SK-N-SH treated with all-trans-retinoic acid at 6 μM for 48 hours (cell line): ENCODE results near the gene CCNY.

Experiments
- ARNTL ChIP-seq: fragments of 450-650 bp; formaldehyde crosslinking; IDR thresholded peaks from 2 replicates; pipeline ENCODE4 v1.5.0; 2020; ENCODE audit warnings: low read depth, mild to moderate bottlenecking, moderate library complexity, borderline replicate concordance
- OSR1 ChIP-seq: fragments of 250-450 bp; sonication (Bioruptor Pico); IDR thresholded peaks from 2 replicates; pipeline ENCODE4 v1.8.0; 2022; ENCODE audit warnings: moderate library complexity, mild to moderate bottlenecking, inconsistent platforms
- RARB ChIP-seq: fragments of 250-450 bp; sonication (Bioruptor Pico); IDR thresholded peaks from 2 replicates; pipeline ENCODE4 v1.8.0; 2021; ENCODE audit warnings: mild to moderate bottlenecking, moderate library complexity
- SNAI2 ChIP-seq: fragments of 250-450 bp; sonication (Bioruptor Pico); IDR thresholded peaks from 2 replicates; pipeline ENCODE4 v1.5.0; 2020; ENCODE audit warnings: mild to moderate bottlenecking, moderate library complexity
- TOX ChIP-seq: fragments of 250-450 bp; sonication (Bioruptor Pico); IDR thresholded peaks from 2 replicates; pipeline ENCODE4 v1.8.0; 2021; ENCODE audit warnings: mild to moderate bottlenecking, moderate library complexity, borderline replicate concordance
- ZC3H10 ChIP-seq: fragments of 250-450 bp; sonication (Bioruptor Pico); IDR thresholded peaks from 2 replicates; pipeline ENCODE4 v1.5.1; 2021; ENCODE audit warnings: mild to moderate bottlenecking, moderate library complexity
- ZFP3 ChIP-seq: fragments of 250-450 bp; sonication (Bioruptor Pico); IDR thresholded peaks from 2 replicates; pipeline ENCODE4 v1.5.0; 2020; ENCODE audit warnings: mild to moderate bottlenecking, moderate library complexity
- ZFP30 ChIP-seq: fragments of 450-650 bp; formaldehyde crosslinking; IDR thresholded peaks from 2 replicates; pipeline ENCODE4 v1.5.0; 2022; ENCODE audit warnings: mild to moderate bottlenecking, moderate library complexity
- ZNF565 ChIP-seq: fragments of 450-650 bp; formaldehyde crosslinking; conservative IDR thresholded peaks from 2 replicates; pipeline ENCODE4 v1.5.0; 2020; ENCODE audit warnings: low read depth, mild to moderate bottlenecking, moderate library complexity
- TF ChIP-seq, protein P1 (sequence below): fragments of 250-450 bp; sonication (Bioruptor Pico); IDR thresholded peaks from 2 replicates; pipeline ENCODE4 v1.8.0; 2020; ENCODE audit warnings: mild to moderate bottlenecking, moderate library complexity, borderline replicate concordance

DNA sequence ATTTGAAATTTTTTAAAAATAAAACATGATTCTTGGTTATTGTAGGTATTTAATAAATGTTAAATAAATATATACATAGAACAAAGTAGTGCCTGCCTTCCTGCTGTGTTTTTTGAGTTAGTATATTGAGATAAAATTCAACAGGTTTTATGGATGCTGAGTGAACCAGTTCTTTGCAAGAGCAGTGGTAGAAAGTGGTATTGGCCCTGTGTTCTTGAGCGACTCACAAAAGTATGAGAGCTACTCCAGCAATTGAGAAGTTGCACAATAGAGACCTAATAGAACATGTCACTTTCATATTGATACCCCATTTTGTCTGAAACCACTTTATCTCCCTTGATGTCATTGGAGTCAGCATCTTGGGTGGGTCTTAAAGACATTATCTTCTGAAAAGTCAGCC lies 236.3 kb downstream of the CCNY start:
- TF ChIP-seq ZC3H10 (CRISPR knock-in tag) (no peak), ZFP30 (CRISPR knock-in tag) (no peak), ZFP3 (CRISPR knock-in tag) (no peak), TOX (CRISPR knock-in tag) (no peak), ZNF565 (CRISPR knock-in tag) (no peak), RARB (CRISPR knock-in tag) (no peak), OSR1 (CRISPR knock-in tag) (no peak), SNAI2 (CRISPR knock-in tag) (no peak), ARNTL (CRISPR knock-in tag) (no peak)
- TF ChIP-seq, protein P1, sequence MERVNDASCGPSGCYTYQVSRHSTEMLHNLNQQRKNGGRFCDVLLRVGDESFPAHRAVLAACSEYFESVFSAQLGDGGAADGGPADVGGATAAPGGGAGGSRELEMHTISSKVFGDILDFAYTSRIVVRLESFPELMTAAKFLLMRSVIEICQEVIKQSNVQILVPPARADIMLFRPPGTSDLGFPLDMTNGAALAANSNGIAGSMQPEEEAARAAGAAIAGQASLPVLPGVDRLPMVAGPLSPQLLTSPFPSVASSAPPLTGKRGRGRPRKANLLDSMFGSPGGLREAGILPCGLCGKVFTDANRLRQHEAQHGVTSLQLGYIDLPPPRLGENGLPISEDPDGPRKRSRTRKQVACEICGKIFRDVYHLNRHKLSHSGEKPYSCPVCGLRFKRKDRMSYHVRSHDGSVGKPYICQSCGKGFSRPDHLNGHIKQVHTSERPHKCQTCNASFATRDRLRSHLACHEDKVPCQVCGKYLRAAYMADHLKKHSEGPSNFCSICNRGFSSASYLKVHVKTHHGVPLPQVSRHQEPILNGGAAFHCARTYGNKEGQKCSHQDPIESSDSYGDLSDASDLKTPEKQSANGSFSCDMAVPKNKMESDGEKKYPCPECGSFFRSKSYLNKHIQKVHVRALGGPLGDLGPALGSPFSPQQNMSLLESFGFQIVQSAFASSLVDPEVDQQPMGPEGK = no peak
